GM12878 (cell line): ENCODE data around the gene CPNE4.

ENCODE experiments used
- ATF7 ChIP-seq: fragments of 450-650 bp; IDR thresholded peaks from 2 replicates; pipeline ENCODE4 v1.6.1; 2016; ENCODE audit warnings: low read depth, mild to moderate bottlenecking
- CEBPB ChIP-seq, 2 experiments: fragments of 150-350 bp in 1 of 2; IDR thresholded peaks; 2 replicates each; pipeline ENCODE4 v1.6.1; 2012 to 2014; ENCODE audit warnings: low read depth in 2 of 2, low read length in 2 of 2, borderline replicate concordance in 1 of 2, inconsistent platforms in 1 of 2
- CREB1 ChIP-seq: IDR thresholded peaks from 2 replicates; pipeline ENCODE4 v1.6.1; 2012; ENCODE audit warnings: low read depth, mild to moderate bottlenecking, inconsistent platforms
- CREM ChIP-seq: IDR thresholded peaks from 2 replicates; pipeline ENCODE4 v1.6.1; 2014; ENCODE audit warnings: antibody characterized with exemption, low read depth
- EZH2 ChIP-seq: IDR thresholded peaks from 2 replicates; pipeline ENCODE4 v1.6.1; 2012; ENCODE audit warnings: low read depth, mild to moderate bottlenecking, control low read depth, inconsistent platforms, low read length, borderline replicate concordance; ENCODE audit not compliant: control insufficient read depth
- POLR2A ChIP-seq: IDR thresholded peaks from 2 replicates; pipeline ENCODE4 v1.6.1; 2011; ENCODE audit warnings: low read depth, mild to moderate bottlenecking, low read length
- SMAD1 ChIP-seq: fragments of 450-650 bp; IDR thresholded peaks from 2 replicates; pipeline ENCODE4 v1.6.1; 2018; ENCODE audit warnings: mild to moderate bottlenecking, low read depth; ENCODE audit not compliant: partially characterized antibody
- ZNF274 ChIP-seq: IDR thresholded peaks from one replicate; pipeline ENCODE4 v1.8.0; 2011; ENCODE audit not compliant: insufficient read length, insufficient read depth
- TF ChIP-seq, protein P1 (sequence below): IDR thresholded peaks from 2 replicates; pipeline ENCODE4 v1.6.1; 2012; ENCODE audit warnings: low read depth, low read length, improper control_type of control experiment
- TF ChIP-seq, protein P2 (sequence below), 3 experiments: IDR thresholded peaks in 2 of 3; conservative IDR thresholded peaks in 1 of 3; 2 replicates each; pipeline ENCODE4 v1.5.1; 2011; ENCODE audit warnings: low read depth in 3 of 3, low read length in 3 of 3, mild to moderate bottlenecking in 3 of 3, control low read depth in 2 of 3, moderate library complexity in 2 of 3, inconsistent platforms in 1 of 3, mixed read lengths in 1 of 3; ENCODE audit not compliant: control insufficient read depth in 2 of 3, insufficient read depth in 1 of 3; ENCODE audit errors: extremely low read depth in 1 of 3
- TF ChIP-seq, protein P3 (sequence below): IDR thresholded peaks from 2 replicates; pipeline ENCODE4 v1.6.1; 2012; ENCODE audit warnings: low read depth, low read length, improper control_type of control experiment

DNA sequence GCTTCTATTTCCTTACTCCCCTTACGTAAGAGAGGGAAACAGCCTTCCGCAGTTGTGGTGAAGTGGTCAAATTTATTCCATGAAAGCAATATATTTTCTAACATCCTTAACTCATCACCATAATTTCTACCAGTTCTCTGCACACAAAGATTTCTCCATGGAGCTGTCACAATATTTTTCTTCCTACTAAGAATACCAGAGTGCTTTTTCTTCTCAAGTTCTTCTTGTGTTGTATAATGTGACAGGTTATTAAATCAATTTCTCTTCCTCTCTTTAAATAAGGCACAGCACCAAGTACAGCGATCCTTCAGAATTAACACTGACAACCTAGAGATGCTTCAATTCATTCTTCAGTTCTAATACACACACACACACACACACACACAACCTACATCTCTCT is 153.0 kb downstream of the CPNE4 start:
- no peak for TF ChIP-seq ZNF274
- TF ChIP-seq, protein P1, sequence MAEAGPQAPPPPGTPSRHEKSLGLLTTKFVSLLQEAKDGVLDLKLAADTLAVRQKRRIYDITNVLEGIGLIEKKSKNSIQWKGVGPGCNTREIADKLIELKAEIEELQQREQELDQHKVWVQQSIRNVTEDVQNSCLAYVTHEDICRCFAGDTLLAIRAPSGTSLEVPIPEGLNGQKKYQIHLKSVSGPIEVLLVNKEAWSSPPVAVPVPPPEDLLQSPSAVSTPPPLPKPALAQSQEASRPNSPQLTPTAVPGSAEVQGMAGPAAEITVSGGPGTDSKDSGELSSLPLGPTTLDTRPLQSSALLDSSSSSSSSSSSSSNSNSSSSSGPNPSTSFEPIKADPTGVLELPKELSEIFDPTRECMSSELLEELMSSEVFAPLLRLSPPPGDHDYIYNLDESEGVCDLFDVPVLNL, result no peak
- TF ChIP-seq, protein P2, sequence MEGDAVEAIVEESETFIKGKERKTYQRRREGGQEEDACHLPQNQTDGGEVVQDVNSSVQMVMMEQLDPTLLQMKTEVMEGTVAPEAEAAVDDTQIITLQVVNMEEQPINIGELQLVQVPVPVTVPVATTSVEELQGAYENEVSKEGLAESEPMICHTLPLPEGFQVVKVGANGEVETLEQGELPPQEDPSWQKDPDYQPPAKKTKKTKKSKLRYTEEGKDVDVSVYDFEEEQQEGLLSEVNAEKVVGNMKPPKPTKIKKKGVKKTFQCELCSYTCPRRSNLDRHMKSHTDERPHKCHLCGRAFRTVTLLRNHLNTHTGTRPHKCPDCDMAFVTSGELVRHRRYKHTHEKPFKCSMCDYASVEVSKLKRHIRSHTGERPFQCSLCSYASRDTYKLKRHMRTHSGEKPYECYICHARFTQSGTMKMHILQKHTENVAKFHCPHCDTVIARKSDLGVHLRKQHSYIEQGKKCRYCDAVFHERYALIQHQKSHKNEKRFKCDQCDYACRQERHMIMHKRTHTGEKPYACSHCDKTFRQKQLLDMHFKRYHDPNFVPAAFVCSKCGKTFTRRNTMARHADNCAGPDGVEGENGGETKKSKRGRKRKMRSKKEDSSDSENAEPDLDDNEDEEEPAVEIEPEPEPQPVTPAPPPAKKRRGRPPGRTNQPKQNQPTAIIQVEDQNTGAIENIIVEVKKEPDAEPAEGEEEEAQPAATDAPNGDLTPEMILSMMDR (IDR thresholded peaks at IDR 0.05 in 2 of 3, conservative IDR thresholded peaks at IDR 0.05 in 1 of 3; ENCODE audit: control insufficient read depth in 2 of 3, extremely low read depth in 1 of 3, insufficient read depth in 1 of 3, low read depth in 3 of 3, low read length in 3 of 3), result no peak
- no peak for TF ChIP-seq EZH2
- TF ChIP-seq POLR2A, result no peak
- TF ChIP-seq SMAD1, result no peak
- TF ChIP-seq CREM, result no peak
- TF ChIP-seq ATF7, result no peak
- TF ChIP-seq, protein P3, sequence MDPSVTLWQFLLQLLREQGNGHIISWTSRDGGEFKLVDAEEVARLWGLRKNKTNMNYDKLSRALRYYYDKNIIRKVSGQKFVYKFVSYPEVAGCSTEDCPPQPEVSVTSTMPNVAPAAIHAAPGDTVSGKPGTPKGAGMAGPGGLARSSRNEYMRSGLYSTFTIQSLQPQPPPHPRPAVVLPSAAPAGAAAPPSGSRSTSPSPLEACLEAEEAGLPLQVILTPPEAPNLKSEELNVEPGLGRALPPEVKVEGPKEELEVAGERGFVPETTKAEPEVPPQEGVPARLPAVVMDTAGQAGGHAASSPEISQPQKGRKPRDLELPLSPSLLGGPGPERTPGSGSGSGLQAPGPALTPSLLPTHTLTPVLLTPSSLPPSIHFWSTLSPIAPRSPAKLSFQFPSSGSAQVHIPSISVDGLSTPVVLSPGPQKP, result no peak
- TF ChIP-seq CREB1, result no peak
- TF ChIP-seq CEBPB (IDR thresholded peaks at IDR 0.05; ENCODE audit: borderline replicate concordance in 1 of 2, low read depth in 2 of 2, low read length in 2 of 2), result no peak
